SK-N-SH (cell line): Measurements from ENCODE around the gene POU3F1. TPM values are rescaled to one million over a fixed set of nuclear protein-coding genes. Genes with fewer than 3 reads are reported as not detected.

ENCODE experiments used
- CTCF ChIA-PET: fragments of 300-600, 350-600 bp; formaldehyde crosslinking; extraction: SDS; loops from one replicate; lab custom pipeline; 2021; lab: Yijun Ruan, JAX
- POLR2A ChIA-PET: fragments of 350-600 bp; sonication (Branson Sonifier 250); formaldehyde crosslinking; extraction: SDS; loops from one replicate; lab custom pipeline; 2020; ENCODE audit warnings: antibody characterized with exemption, inconsistent platforms; lab: Yijun Ruan, JAX
- DNase-seq: peaks from one replicate; pipeline ENCODE4 v3.0.0; 2012
- H2AFZ ChIP-seq: fragments of 200-600 bp; sonication (generic); 2 replicates; pipeline ENCODE4 v1.8.1; 2016; ENCODE audit warnings: antibody characterized with exemption, mild to moderate bottlenecking, low read depth
- H3F3A ChIP-seq: fragments of 200-600 bp; sonication (generic); replicated peaks from 2 replicates; pipeline ENCODE3; 2016; ENCODE audit warnings: antibody characterized with exemption, mild to moderate bottlenecking; ENCODE audit not compliant: insufficient read depth
- H3K27ac ChIP-seq, 2 experiments: fragments of 200-500 bp in 1 of 2; fragments of 200-600 bp in 1 of 2; sonication (Bioruptor generic) in 1 of 2; sonication (generic), shearing (Covaris generic) in 1 of 2; 2 replicates each; pipeline versions ENCODE4 v1.5.1 to v1.6.1; 2014 to 2016; ENCODE audit warnings: low read depth in 2 of 2, inconsistent platforms in 1 of 2, low read length in 1 of 2, mild to moderate bottlenecking in 1 of 2, mixed read lengths in 1 of 2
- H3K27me3 ChIP-seq: fragments of 200-600 bp; sonication (generic), shearing (Covaris generic); 2 replicates; pipeline ENCODE4 v1.6.1; 2016; ENCODE audit warnings: mixed run types; ENCODE audit not compliant: insufficient read depth
- H3K36me3 ChIP-seq, 2 experiments: fragments of 200-500 bp in 1 of 2; fragments of 200-600 bp in 1 of 2; sonication (Bioruptor generic) in 1 of 2; sonication (generic) in 1 of 2; replicated peaks in 1 of 2; 2 replicates each; pipeline versions ENCODE3 to v1.5.1; 2014 to 2016; ENCODE audit warnings: low read length in 1 of 2, mild to moderate bottlenecking in 1 of 2; ENCODE audit not compliant: insufficient read depth in 2 of 2, control insufficient read depth in 1 of 2
- H3K4me1 ChIP-seq, 2 experiments: fragments of 200-500 bp in 1 of 2; fragments of 200-600 bp in 1 of 2; sonication (Bioruptor generic) in 1 of 2; sonication (generic), shearing (Covaris generic) in 1 of 2; 2 replicates each; pipeline versions ENCODE4 v1.5.1 to v1.6.1; 2014 to 2016; ENCODE audit warnings: low read depth in 1 of 2, low read length in 1 of 2, mixed run types in 1 of 2; ENCODE audit not compliant: insufficient read depth in 2 of 2, control insufficient read depth in 1 of 2
- H3K4me2 ChIP-seq: fragments of 200-600 bp; sonication (generic), shearing (Covaris generic); 2 replicates; pipeline ENCODE4 v1.6.1; 2017; ENCODE audit warnings: mixed run types
- H3K4me3 ChIP-seq, 2 experiments: fragments of 200-500 bp in 1 of 2; fragments of 200-600 bp in 1 of 2; sonication (Bioruptor generic) in 1 of 2; sonication (generic), shearing (Covaris generic) in 1 of 2; 2 replicates each; pipeline versions ENCODE4 v1.5.1 to v1.8.1; 2014 to 2016; ENCODE audit warnings: low read depth in 2 of 2, inconsistent platforms in 1 of 2, low read length in 1 of 2, mild to moderate bottlenecking in 1 of 2, mixed read lengths in 1 of 2, moderate library complexity in 1 of 2
- H3K79me2 ChIP-seq: fragments of 200-600 bp; sonication (generic); 2 replicates; pipeline ENCODE4 v1.8.1; 2017; ENCODE audit warnings: mild to moderate bottlenecking; ENCODE audit not compliant: insufficient read depth
- H3K9ac ChIP-seq: fragments of 200-600 bp; sonication (generic); 2 replicates; pipeline ENCODE4 v1.6.1; 2017; ENCODE audit warnings: mixed run types
- H3K9me2 ChIP-seq: fragments of 200-600 bp; sonication (generic); 2 replicates; pipeline ENCODE4 v1.6.1; 2017; ENCODE audit warnings: mixed run types
- H3K9me3 ChIP-seq: fragments of 200-600 bp; sonication (generic); 2 replicates; pipeline ENCODE4 v1.6.1; 2017; ENCODE audit warnings: mixed run types, mild to moderate bottlenecking, moderate library complexity
- H4K20me1 ChIP-seq: fragments of 200-600 bp; sonication (generic); 2 replicates; pipeline ENCODE4 v1.6.1; 2017; ENCODE audit warnings: mild to moderate bottlenecking, mixed run types; ENCODE audit not compliant: insufficient read depth
- FOXM1 ChIP-seq: IDR thresholded peaks from 2 replicates; pipeline ENCODE4 v1.4.0; 2012; ENCODE audit warnings: low read depth, mild to moderate bottlenecking
- JUND ChIP-seq: IDR thresholded peaks from 2 replicates; pipeline ENCODE4 v1.4.0; 2012
- PBX3 ChIP-seq: IDR thresholded peaks from 2 replicates; pipeline ENCODE4; 2012
- POLR2AphosphoS5 ChIP-seq: IDR thresholded peaks from 2 replicates; pipeline ENCODE4 v1.6.1; 2012; ENCODE audit warnings: low read depth, low read length
- SMC3 ChIP-seq: IDR thresholded peaks from 2 replicates; pipeline ENCODE4 v1.6.1; 2012; ENCODE audit warnings: low read depth, low read length, improper control_type of control experiment
- TCF12 ChIP-seq: IDR thresholded peaks from 2 replicates; pipeline ENCODE4 v1.4.0; 2012
- USF1 ChIP-seq: IDR thresholded peaks from 2 replicates; pipeline ENCODE4 v1.4.0; 2012; ENCODE audit warnings: low read depth, borderline replicate concordance
- YY1 ChIP-seq: IDR thresholded peaks from 2 replicates; pipeline ENCODE4 v1.4.0; 2012; ENCODE audit warnings: low read depth, mild to moderate bottlenecking
- WGBS: methylation state at CpG from one replicate; pipeline ENCODE4 v1.1.6; 2017; ENCODE audit warnings: low lambda C conversion rate; 5-methylcytosine and 5-hydroxymethylcytosine counted together
- polyA plus RNA-seq, 3 experiments: library from polyadenylated mRNA; depleted of rRNA; stranded (reverse); fragments of >200 nt; gene quantifications; 2 replicates each; pipeline ENCODE4 v1.2.3, GENCODE V29; 2012
- TF ChIP-seq, protein P1 (sequence below): IDR thresholded peaks from 2 replicates; pipeline ENCODE4 v1.4.0; 2012; ENCODE audit warnings: low read depth

Gene POU3F1
- polyA plus RNA-seq, 1 of the 3 experiments (the other 2 are of a cell fraction), result not detected

DNA sequence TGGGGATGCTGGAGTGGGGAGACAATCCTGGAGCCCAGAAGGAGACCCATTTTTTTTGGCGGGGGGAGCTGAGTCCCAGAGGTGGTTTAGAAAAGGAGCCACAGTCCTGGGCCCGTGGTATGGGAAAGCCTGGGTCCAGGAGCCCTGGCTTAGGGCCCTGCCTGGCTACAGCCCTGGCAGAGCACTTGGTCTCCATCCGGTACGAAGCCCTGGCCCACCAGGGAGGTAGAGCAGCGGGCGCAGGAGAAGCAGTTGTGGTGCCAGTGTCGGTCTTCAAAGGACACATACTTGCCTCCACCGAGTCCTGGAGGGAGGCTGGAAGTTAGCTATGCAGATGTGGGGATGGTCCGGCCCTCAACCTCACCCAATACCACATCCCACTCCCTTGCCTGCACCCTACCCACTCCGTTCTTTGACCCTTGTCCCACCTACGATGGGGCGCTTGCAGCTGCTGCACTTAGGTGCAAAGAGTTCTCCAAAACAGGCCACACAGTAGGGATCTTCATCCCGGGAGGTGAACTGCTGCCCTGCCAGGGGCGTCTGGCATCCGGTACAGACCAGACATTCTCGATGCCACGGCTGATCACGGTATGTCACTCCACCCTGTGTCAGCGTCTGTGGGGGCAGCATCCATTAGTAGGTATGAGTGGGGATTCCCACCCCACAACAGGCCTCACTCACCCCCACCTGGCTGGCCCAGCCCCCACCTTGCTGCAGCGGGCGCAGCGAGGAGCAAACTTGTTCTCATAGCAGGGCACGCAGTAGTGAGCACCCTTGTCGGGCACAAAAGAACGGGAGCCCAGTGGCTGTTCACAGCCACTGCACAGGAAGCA is 49.1 kb downstream of the POU3F1 start (continued):
- TF ChIP-seq JUND, result no peak
- no peak for TF ChIP-seq SMC3
- no peak for TF ChIP-seq YY1
- no peak for TF ChIP-seq FOXM1

DNA sequence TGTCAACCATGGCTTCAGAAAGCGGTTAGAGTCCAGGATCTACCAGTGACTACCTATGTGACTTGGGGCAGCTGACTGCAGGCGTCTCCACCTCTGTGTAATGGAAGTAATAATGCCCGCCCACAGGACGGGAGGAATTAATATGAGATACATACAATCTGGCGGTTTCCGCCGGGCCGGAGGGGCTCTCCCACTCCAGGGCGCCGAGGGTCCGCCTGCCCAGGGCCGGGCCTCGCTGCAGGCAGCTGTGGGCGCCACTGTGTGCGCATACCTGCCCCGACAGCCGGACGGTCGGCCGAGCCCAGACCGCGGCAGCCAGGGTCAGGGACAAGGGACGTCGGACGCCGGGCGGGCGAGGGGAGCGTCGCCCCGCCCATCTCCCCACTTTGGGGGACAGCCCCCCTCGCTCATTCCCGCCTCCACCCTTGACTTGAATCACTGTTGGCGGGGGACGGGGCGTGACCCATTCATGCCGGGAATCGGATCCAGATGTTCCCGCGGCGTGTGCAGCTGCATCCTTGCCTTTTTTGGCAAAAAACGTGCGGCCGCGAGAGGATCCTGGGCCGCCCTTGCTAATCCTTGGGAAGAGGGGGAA is 50.7 kb downstream of the POU3F1 start:
- Histone ChIP-seq H3K27ac (peak overlapping the region in 1 of 2 experiments; percentile 84; a peak in 2 of 4 replicates), H4K20me1 (no peaks in the 10 kb centered on the region), H3F3A (peaks cover 31% of the 10 kb centered on the region), H3K9me2 (no peaks in the 10 kb centered on the region), H3K9ac (peak overlapping the region; percentile 17; the same call in 1 of the 2 replicates), H3K9me3 (no peaks in the 10 kb centered on the region), H2AFZ (no peak overlapping the region), H3K4me3 (peak overlapping the region in 1 of 2 experiments; percentile 43; a peak in 2 of 4 replicates), H3K4me1 (peaks cover 28 to 30% of the 10 kb centered on the region in 2 experiments), H3K4me2 (peak overlapping the region; percentile 45; the same call in 1 of the 2 replicates), H3K36me3 (peaks cover 0 to 18% of the 10 kb centered on the region in 2 experiments)
- CTCF ChIA-PET, result interaction anchor here (1.0 kb wide), 1 partner anchor 23 kb away, joined by 3 read pairs; no protein-coding TSS in a partner anchor
- peak; percentile 86 for DNase-seq
- TF ChIP-seq USF1, result no peak
- peak; percentile 51; the same call in 1 of the 2 replicates for TF ChIP-seq PBX3
- peak; percentile 41; the same call in 1 of the 2 replicates for TF ChIP-seq POLR2AphosphoS5
- peak; percentile 65 for TF ChIP-seq TCF12
- TF ChIP-seq, protein P1, sequence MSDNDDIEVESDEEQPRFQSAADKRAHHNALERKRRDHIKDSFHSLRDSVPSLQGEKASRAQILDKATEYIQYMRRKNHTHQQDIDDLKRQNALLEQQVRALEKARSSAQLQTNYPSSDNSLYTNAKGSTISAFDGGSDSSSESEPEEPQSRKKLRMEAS, result peak; percentile 30; the same call in 1 of the 2 replicates
- TF ChIP-seq, all 33 proteins: peak for 4
- peaks cover 21% of the 10 kb centered on the region; the same call in 1 of the 2 replicates for H3K79me2 ChIP-seq
- no peaks in the 10 kb centered on the region for H3K27me3 ChIP-seq
- 65% methylated on average over 11 of the region's 46 CpGs for WGBS
- POLR2A ChIA-PET, result interaction anchor here (0.6 to 1.2 kb wide), 4 partner anchors 17 to 853 kb away, joined by 3 to 6 read pairs (median 3); partner anchors contain the start of gene UTP11
